Measurements from ENCODE around the gene SETD5. TPM values are rescaled to one million over a fixed set of nuclear protein-coding genes. Genes with fewer than 3 reads are reported as not detected.

SETD5 gene, protein sequence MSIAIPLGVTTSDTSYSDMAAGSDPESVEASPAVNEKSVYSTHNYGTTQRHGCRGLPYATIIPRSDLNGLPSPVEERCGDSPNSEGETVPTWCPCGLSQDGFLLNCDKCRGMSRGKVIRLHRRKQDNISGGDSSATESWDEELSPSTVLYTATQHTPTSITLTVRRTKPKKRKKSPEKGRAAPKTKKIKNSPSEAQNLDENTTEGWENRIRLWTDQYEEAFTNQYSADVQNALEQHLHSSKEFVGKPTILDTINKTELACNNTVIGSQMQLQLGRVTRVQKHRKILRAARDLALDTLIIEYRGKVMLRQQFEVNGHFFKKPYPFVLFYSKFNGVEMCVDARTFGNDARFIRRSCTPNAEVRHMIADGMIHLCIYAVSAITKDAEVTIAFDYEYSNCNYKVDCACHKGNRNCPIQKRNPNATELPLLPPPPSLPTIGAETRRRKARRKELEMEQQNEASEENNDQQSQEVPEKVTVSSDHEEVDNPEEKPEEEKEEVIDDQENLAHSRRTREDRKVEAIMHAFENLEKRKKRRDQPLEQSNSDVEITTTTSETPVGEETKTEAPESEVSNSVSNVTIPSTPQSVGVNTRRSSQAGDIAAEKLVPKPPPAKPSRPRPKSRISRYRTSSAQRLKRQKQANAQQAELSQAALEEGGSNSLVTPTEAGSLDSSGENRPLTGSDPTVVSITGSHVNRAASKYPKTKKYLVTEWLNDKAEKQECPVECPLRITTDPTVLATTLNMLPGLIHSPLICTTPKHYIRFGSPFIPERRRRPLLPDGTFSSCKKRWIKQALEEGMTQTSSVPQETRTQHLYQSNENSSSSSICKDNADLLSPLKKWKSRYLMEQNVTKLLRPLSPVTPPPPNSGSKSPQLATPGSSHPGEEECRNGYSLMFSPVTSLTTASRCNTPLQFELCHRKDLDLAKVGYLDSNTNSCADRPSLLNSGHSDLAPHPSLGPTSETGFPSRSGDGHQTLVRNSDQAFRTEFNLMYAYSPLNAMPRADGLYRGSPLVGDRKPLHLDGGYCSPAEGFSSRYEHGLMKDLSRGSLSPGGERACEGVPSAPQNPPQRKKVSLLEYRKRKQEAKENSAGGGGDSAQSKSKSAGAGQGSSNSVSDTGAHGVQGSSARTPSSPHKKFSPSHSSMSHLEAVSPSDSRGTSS (N-terminal part only)
- total RNA-seq (10 to 100 TPM; 85.6 to 98.5 TPM), polyA plus RNA-seq (ENCODE audit: insufficient read length in 2 of 2) (100 to 1,000 TPM; 172 to 180 TPM)
- long read RNA-seq, donor 1, full-length matches to known transcripts = 7 of 48 reads
- long read RNA-seq, donor 1, partial matches to known transcripts = 41 of 48 reads
- long read RNA-seq, donor 1, other reads (novel, unspliced or antisense) = 0 of 48 reads
- long read RNA-seq, donor 2, partial matches to known transcripts = 67 of 76 reads
- long read RNA-seq, donor 2, other reads (novel, unspliced or antisense) = 0 of 76 reads
- long read RNA-seq, donor 3, partial matches to known transcripts = 24 of 32 reads
- long read RNA-seq, donor 3, other reads (novel, unspliced or antisense) = 0 of 32 reads
- long read RNA-seq, donor 4, partial matches to known transcripts = 28 of 38 reads
- long read RNA-seq, donor 4, other reads (novel, unspliced or antisense) = 0 of 38 reads

DNA sequence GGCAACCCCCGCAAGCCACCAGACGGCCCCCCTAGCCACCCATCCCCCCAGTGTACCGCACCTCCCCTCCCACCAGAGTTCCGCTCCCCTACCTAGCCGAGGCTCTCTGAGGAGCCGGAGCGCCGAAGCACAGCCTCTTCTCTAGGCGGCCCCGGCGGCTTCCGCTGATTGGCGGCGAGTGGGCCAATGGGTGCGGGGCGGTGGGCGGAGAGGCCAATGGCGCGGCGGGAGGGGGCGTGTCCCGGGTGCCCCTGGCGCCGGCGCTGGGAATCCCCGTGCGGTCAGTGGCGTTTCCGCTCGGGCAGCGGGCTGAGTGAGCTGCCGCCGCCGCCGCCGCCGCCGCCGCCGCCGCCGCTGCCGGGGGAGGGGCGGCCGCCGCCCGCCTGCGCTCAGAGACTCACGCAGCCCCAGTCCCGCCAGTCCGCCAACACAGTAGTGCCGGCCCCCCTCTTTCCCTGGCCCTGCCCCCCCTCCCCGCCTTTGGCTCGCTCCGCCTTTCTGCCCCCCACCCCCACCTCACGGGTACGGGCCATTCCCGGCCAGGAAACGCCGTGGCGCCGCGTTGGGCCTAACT lies at the start of gene SETD5:
Gene SETD5, plus strand, starts transcription at position 284 of the 574 bp plus-strand sequence. CDS start 31,324 bp downstream, outside the sequence.
- Histone ChIP-seq H3K9me3 (ENCODE audit: control insufficient read depth, insufficient read depth, low read length) (no peaks in the 10 kb centered on the region), H3K36me3 (ENCODE audit: control insufficient read depth, insufficient read depth, low read length) (peaks cover 4% of the 10 kb centered on the region), H3K4me1 (ENCODE audit: control insufficient read depth, insufficient read depth, low read length) (peaks cover 8% of the 10 kb centered on the region), H3K27ac (ENCODE audit: low read depth, low read length) (peak within 1 kb of the TSS; percentile 99), H3K27me3 (ENCODE audit: control insufficient read depth, insufficient read depth, low read length) (no peaks in the 10 kb centered on the region), H3K4me3 (ENCODE audit: low read depth, low read length) (peak within 1 kb of the TSS; percentile 98)
- WGBS (ENCODE audit: insufficient coverage) = under 1% methylated on average over 57 of the region's 63 CpGs
- DNase-seq (ENCODE audit: low read depth in 4 of 6, low spot score in 6 of 6) = peak; percentile 78 to 99 (median 96)

DNA sequence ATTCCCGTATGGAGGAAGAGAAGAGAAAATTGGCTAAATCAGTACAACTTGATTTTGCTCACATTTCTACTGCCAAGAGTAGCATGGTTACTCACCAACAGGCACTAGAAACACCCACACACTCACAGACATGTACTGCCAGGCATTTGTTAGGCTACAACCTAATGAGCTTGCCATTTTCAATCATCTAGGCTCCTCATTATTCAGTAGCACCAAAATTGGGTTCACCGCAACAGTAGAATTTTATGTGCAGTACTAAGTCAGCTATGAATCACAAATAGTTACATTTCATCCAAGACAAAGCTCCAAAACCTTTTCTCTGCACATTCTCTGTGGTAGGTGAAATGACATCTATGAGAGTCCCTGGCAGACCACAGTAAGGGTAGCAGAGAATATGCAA lies 49.5 kb upstream of the SETD5 start:
- Histone ChIP-seq H3K9me3 (ENCODE audit: control insufficient read depth, insufficient read depth, low read length) (no peaks in the 10 kb centered on the region), H3K27ac (ENCODE audit: low read depth, low read length) (no peak overlapping the region), H3K4me1 (ENCODE audit: control insufficient read depth, insufficient read depth, low read length) (no peaks in the 10 kb centered on the region), H3K4me3 (ENCODE audit: low read depth, low read length) (no peak overlapping the region), H3K27me3 (ENCODE audit: control insufficient read depth, insufficient read depth, low read length) (no peaks in the 10 kb centered on the region), H3K36me3 (ENCODE audit: control insufficient read depth, insufficient read depth, low read length) (peaks cover 3% of the 10 kb centered on the region)
- no CpG with 5 or more reads among the region's 2 CpGs for WGBS (ENCODE audit: insufficient coverage)
- DNase-seq (ENCODE audit: low read depth in 4 of 6, low spot score in 6 of 6) = no peak

DNA sequence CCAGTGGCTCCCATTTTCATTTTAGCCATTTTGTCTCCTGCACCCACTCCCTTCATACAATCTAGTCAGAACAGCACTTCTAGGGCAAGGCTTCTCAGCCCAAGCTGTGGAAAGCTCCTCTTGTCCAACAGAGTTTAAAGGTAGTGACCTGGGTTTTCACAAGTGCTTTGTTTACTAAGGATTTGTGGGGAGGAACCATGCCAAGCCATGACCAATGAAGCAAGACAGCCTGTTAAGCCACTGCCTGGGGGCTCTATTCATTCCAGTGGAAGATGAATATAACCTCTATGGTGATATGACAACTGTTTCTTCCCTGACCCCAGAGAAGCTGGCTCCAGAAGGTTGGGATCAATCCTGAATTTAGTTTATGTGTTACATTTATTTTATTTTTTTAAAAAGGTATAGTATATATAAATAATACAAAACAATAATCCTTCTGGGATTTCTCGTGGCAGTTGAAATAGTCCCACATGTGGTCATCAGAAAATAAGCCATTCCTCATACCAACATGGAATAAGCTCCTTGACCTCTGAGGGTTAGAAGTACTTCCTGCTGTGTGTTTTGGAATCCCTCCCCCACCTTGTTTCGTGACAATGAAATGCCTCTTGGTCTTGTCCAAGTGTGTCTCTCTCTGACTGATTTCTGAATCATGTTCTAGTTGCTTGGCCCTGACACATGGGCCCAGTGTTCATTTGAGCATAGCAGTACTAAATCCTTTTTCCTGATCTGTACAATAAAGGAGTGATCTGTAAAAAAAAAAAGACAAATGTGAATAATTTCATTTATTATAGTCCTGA lies 47.9 kb upstream of the SETD5 start:
- no peak overlapping the region for H3K4me3 ChIP-seq (ENCODE audit: low read depth, low read length)
- no peak overlapping the region for H3K27ac ChIP-seq (ENCODE audit: low read depth, low read length)
- no peaks in the 10 kb centered on the region for H3K4me1 ChIP-seq (ENCODE audit: control insufficient read depth, insufficient read depth, low read length)
- 88% methylated on average over 1 of the region's 2 CpGs for WGBS (ENCODE audit: insufficient coverage)
- peaks cover 3% of the 10 kb centered on the region for H3K36me3 ChIP-seq (ENCODE audit: control insufficient read depth, insufficient read depth, low read length)
- no peak for DNase-seq (ENCODE audit: low read depth in 4 of 6, low spot score in 6 of 6)
- no peaks in the 10 kb centered on the region for H3K9me3 ChIP-seq (ENCODE audit: control insufficient read depth, insufficient read depth, low read length)
- no peaks in the 10 kb centered on the region for H3K27me3 ChIP-seq (ENCODE audit: control insufficient read depth, insufficient read depth, low read length)

DNA sequence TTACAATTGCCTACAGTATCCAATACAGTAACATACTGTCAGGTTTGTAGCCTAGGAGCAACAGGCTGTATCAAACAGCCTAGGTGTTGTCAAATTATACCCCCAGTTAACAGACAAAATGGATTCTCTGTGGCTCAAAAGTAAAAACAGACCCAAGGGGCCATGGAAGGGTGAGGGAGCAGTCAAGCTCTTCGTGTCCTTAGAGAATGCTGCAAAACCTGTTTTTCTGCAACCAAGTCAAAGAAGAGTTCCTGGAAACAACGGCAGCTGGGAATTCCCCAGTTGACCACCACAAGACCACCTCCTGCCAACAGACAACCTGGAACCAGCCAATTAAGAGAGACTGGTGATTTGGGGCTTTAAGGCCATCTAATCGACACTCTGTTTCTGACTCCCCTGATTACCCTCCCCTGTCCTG lies 45.7 kb upstream of the SETD5 start:
- H3K36me3 ChIP-seq (ENCODE audit: control insufficient read depth, insufficient read depth, low read length) = peaks cover 3% of the 10 kb centered on the region
- WGBS (ENCODE audit: insufficient coverage) = 25% methylated on average over 2 of the region's 3 CpGs
- H3K4me1 ChIP-seq (ENCODE audit: control insufficient read depth, insufficient read depth, low read length) = no peaks in the 10 kb centered on the region
- DNase-seq (ENCODE audit: low read depth in 4 of 6, low spot score in 6 of 6) = no peak
- H3K9me3 ChIP-seq (ENCODE audit: control insufficient read depth, insufficient read depth, low read length) = no peaks in the 10 kb centered on the region
- no peak overlapping the region for H3K4me3 ChIP-seq (ENCODE audit: low read depth, low read length)
- H3K27ac ChIP-seq (ENCODE audit: low read depth, low read length) = no peak overlapping the region
- H3K27me3 ChIP-seq (ENCODE audit: control insufficient read depth, insufficient read depth, low read length) = no peaks in the 10 kb centered on the region

DNA sequence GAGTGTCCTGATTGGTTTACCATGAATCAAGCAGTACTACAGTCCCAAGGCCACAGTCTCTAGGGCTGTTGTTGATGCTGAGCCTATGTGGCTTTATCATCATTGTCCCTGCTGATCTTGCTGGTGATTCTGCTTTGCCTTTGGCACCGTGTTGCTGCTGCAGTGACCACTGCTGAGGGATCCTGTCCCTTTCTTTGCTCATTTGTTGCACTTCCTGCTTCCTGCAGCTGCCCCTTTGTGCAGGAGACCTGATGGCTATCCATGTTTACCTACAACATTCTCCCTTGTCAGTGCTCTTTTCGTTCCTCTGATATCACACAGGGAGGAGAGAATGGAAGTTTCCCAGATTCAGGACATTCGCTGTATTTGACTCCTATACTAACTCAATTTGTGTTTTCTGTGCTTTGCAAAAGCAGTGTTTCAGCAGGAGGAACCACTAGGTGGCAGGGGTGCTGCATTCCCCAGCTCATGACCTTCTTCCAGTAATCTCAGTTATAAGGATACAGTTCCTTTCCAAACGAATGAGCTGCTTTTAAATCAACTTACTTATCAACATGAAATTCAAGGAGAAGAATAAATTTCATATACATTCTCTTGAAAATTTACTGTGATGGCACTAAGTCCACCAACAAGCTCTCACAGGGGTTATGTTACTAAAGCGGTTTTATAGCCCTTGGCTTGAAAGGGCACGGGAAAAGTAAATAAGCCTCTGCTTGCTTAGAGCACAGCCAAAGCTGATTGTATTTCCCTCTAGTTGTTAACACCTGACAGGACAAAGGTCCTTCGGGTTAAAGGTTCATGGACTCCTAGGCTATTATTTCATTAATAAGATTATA lies 44.3 kb upstream of the SETD5 start:
- Histone ChIP-seq H3K4me3 (ENCODE audit: low read depth, low read length) (no peak overlapping the region), H3K27ac (ENCODE audit: low read depth, low read length) (no peak overlapping the region)

DNA sequence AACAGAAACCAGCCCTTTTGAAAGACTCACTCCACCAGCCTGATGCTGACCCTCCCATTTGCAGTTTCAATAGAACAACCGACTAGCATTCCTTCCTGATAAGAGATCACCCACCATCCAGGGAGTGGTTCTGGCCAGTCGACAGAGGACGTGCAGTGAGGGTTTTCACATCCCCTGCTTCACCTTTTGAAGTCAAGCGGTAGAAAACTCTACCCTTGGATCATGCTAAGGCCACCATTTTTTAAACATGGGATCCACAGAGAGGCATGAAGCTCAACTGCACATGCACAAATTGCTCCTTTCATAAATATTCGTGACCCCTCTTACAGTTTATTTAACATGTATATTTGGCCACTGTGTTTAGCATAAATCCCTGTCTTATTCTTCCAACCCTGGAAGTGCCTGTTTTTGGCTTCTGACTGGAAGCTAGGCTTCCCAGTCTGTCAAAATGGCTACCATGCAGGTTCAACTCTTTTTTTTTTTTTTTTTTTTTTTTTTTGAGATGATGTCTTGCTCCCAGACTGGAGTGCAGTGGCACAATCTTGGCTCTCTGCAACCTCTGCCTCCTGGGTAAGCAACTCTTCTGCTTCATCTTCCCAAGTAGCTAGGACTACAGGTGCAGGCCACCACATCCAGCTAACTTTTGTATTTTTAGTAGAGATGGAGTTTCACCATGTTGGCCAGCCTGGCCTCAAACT lies 35.6 kb upstream of the SETD5 start:
- DNase-seq (ENCODE audit: low read depth in 4 of 6, low spot score in 6 of 6) = no peak
- WGBS (ENCODE audit: insufficient coverage) = 92% methylated on average over 3 of the region's 5 CpGs
- peak overlapping the region; percentile 63 for H3K4me3 ChIP-seq (ENCODE audit: low read depth, low read length)
- H3K9me3 ChIP-seq (ENCODE audit: control insufficient read depth, insufficient read depth, low read length) = no peaks in the 10 kb centered on the region
- peaks cover 8% of the 10 kb centered on the region for H3K36me3 ChIP-seq (ENCODE audit: control insufficient read depth, insufficient read depth, low read length)
- H3K27me3 ChIP-seq (ENCODE audit: control insufficient read depth, insufficient read depth, low read length) = no peaks in the 10 kb centered on the region
- peaks cover 8% of the 10 kb centered on the region for H3K4me1 ChIP-seq (ENCODE audit: control insufficient read depth, insufficient read depth, low read length)
- H3K27ac ChIP-seq (ENCODE audit: low read depth, low read length) = no peak overlapping the region

More for the DNA sequence above, 44.3 kb upstream of the SETD5 start:
- 0% methylated on average over 1 of the region's 7 CpGs for WGBS (ENCODE audit: insufficient coverage)
- peaks cover 3% of the 10 kb centered on the region for H3K36me3 ChIP-seq (ENCODE audit: control insufficient read depth, insufficient read depth, low read length)
- no peaks in the 10 kb centered on the region for H3K9me3 ChIP-seq (ENCODE audit: control insufficient read depth, insufficient read depth, low read length)
- no peaks in the 10 kb centered on the region for H3K27me3 ChIP-seq (ENCODE audit: control insufficient read depth, insufficient read depth, low read length)
- peak in 5 of 6 donors; percentile 39 to 92 (median 63) for DNase-seq (ENCODE audit: low read depth in 4 of 6, low spot score in 6 of 6)
- H3K4me1 ChIP-seq (ENCODE audit: control insufficient read depth, insufficient read depth, low read length) = no peaks in the 10 kb centered on the region

DNA sequence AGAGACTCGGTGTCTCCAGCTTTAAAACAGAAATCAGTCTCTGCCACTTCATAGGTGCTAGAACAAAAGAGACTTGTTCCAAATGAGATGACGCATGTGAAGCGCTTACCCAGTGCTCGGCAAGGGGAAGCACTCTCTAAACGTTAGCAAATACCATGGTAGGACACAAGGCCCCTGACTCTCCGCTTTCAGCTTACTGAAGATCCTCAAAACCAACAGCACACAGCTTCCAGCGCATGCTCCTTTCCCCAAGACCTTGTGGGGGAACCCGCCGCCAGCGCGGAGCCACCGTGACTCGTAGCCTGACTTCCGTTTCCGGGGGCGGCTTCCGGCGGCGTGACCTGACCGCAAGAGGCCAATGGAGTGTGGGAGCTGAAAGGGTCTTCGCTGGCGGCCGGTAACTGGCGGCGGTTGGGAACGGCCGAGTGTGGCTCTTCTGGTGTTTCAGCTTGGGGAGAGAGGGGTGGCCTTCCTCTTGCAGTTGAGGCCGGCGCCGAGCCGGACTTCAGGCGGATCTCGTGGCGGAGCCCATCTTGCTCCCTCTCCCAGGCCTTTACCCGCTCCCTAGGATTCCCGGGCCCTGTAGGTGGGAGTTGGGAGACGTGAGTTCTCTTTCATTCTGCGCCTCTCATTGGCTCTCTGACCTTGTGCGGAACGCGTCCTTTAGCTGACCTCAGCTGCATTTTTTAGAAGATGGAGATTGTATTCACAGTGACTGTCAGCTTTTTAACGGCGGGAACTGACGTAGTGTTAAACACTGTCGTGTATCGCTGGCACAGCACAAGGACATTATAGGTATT lies 34.5 kb upstream of the SETD5 start, which contains the start of gene THUMPD3:
Gene THUMPD3, plus strand, starts transcription at position 324 of the 800 bp plus-strand sequence. CDS start 2,015 bp downstream, outside the sequence.
- WGBS (ENCODE audit: insufficient coverage) = 0% methylated on average over 34 of the region's 46 CpGs
- H3K36me3 ChIP-seq (ENCODE audit: control insufficient read depth, insufficient read depth, low read length) = peaks cover 13% of the 10 kb centered on the region
- no peaks in the 10 kb centered on the region for H3K9me3 ChIP-seq (ENCODE audit: control insufficient read depth, insufficient read depth, low read length)
- H3K4me1 ChIP-seq (ENCODE audit: control insufficient read depth, insufficient read depth, low read length) = peaks cover 8% of the 10 kb centered on the region
- H3K27ac ChIP-seq (ENCODE audit: low read depth, low read length) = peak within 1 kb of the TSS; percentile 85
- peak; percentile 83 to 98 (median 90) for DNase-seq (ENCODE audit: low read depth in 4 of 6, low spot score in 6 of 6)
- H3K4me3 ChIP-seq (ENCODE audit: low read depth, low read length) = peak within 1 kb of the TSS; percentile 63
- no peaks in the 10 kb centered on the region for H3K27me3 ChIP-seq (ENCODE audit: control insufficient read depth, insufficient read depth, low read length)

Data from spinal cord (tissue), 10 donors.